Ovary (tissue), 9 donors: ENCODE measurements around the gene MYO5B. TPM values are rescaled to one million over a fixed set of nuclear protein-coding genes. Genes with fewer than 3 reads are reported as not detected.

Experiments used
- DNase-seq, 5 donors: peaks; one replicate each; pipeline ENCODE4 v3.0.0-alpha.2; 2019 to 2020
- H3K27ac ChIP-seq, 2 donors: fragments of 200-600 bp; one replicate each; pipeline versions ENCODE4 v1.5.1 to v1.8.0; 2019 to 2022
- H3K27me3 ChIP-seq: fragments of 200-600 bp; one replicate; pipeline ENCODE4 v1.8.0; 2022
- H3K36me3 ChIP-seq: fragments of 200-600 bp; sonication (generic); one replicate; pipeline ENCODE4 v1.5.1; 2019
- H3K4me1 ChIP-seq: one replicate; pipeline ENCODE4 v1.8.1; 2013; ENCODE audit warnings: mild to moderate bottlenecking, moderate library complexity; ENCODE audit not compliant: insufficient read depth
- H3K4me3 ChIP-seq: fragments of 200-600 bp; sonication (generic); one replicate; pipeline ENCODE4 v1.5.1; 2017
- H3K9me3 ChIP-seq, 2 donors: fragments of 200-600 bp in 1 of 2; sonication (generic) in 1 of 2; one replicate each; pipeline versions ENCODE4 v1.5.1 to v1.8.1; 2013 to 2019; ENCODE audit warnings: mild to moderate bottlenecking in 1 of 2, moderate library complexity in 1 of 2
- CTCF ChIP-seq, 3 donors: fragments of 450-650 bp in 2 of 3; fragments of 200-600 bp in 1 of 3; IDR thresholded peaks; one replicate each; pipeline versions ENCODE4 v1.5.1 to v1.8.0; 2016 to 2022; ENCODE audit warnings: antibody characterized with exemption in 3 of 3, mild to moderate bottlenecking in 1 of 3
- EP300 ChIP-seq: sonication (generic); formaldehyde crosslinking; IDR thresholded peaks from one replicate; pipeline ENCODE4 v1.6.1; 2017; ENCODE audit warnings: antibody characterized with exemption
- POLR2A ChIP-seq: fragments of 450-650 bp; IDR thresholded peaks from one replicate; pipeline ENCODE4 v1.6.1; 2017; ENCODE audit warnings: antibody characterized with exemption, mild to moderate bottlenecking, moderate library complexity
- WGBS, 3 donors: extraction: QIAGEN DNeasy Blood & Tissue Kit in 1 of 3; methylation state at CpG; one replicate each; pipeline versions ENCODE4 v1.1.5 to v1.1.7; 2013 to 2017; 5-methylcytosine and 5-hydroxymethylcytosine counted together
- intact Hi-C, 4 donors: fragments of 100-400 bp; cut with DNase I; formaldehyde crosslinking; loops; one replicate each; pipeline versions ENCODE4 v1.11.0 to v1.15.1; 2022 to 2023
- polyA plus RNA-seq, 2 donors: library from polyadenylated mRNA; stranded (reverse); fragments of 200-250 nt in 1 of 2; fragments of 350-450 nt in 1 of 2; fragmentation: Illumina TruSeq in 1 of 2; extraction: RNeasy Lipid Tissue Mini Kit (QIAGEN cat#74804) in 1 of 2; gene quantifications; one replicate each; pipeline ENCODE4 v1.2.3, GENCODE V29; 2013 to 2014
- total RNA-seq, 7 donors: library from RNA; depleted of rRNA in 2 of 7; stranded (reverse); fragments of >200 nt in 2 of 7; fragmentation: NEBNext Ultra II Directional in 3 of 7; extraction: Animal tissue kit (Norgen Biotek cat#: 25700) in 3 of 7; gene quantifications; one replicate each; pipeline versions ENCODE4 v1.1.0 to v1.2.4, GENCODE V29; 2016 to 2023
- donor health status: DM: no; HTN: no; CAD: no; lungs with moderate emphysema.
- donor health status: DM: no; HTN: no; CAD: no.
- donor health status: Bipolar disorder and iron deficiency.
- donor health status: DM: yes; HTN: yes; CAD: no.
- donor health status: DM: no; HTN: no; CAD: no.
- donor health status: DM: yes; HTN: yes; CAD: no.

Gene MYO5B
- total and polyA plus RNA-seq, 9 donors: 0.25 to 25.5 (median 1.5) TPM

DNA sequence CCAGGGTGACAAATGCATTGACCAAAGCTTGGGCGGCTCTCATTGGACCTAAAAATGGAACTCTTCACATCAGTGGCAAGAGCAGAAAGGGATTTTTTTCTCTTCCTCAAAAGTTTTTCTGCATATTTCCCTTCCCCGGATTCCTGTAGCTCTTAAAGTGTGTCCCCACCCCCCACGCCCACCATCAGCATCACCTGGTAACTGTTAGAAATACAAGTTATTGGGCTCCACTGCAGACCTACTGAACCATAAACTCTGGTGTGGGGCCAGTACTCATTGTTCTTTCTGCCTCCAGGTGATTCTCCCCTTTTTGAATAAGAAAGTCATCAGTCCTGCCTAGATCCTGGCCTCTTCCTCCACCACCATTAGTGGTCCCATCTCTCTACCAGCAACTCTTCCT is 1.3 kb upstream of the MYO5B start:
- no peaks in the 10 kb centered on the region for H3K9me3 ChIP-seq
- H3K4me1 ChIP-seq: peaks cover 8% of the 10 kb centered on the region
- H3K27ac ChIP-seq: no peak overlapping the region
- no peaks in the 10 kb centered on the region for H3K27me3 ChIP-seq
- TF ChIP-seq POLR2A: no peak
- no peak for TF ChIP-seq CTCF (IDR thresholded peaks at IDR 0.05)
- no peak for TF ChIP-seq EP300
- 86 to 92% (median 92%) methylated on average over 3 of the region's 3 CpGs for WGBS, 3 donors
- no peak for DNase-seq
- intact Hi-C loops: no loop called here
- H3K36me3 ChIP-seq: no peaks in the 10 kb centered on the region
- no peak overlapping the region for H3K4me3 ChIP-seq

DNA sequence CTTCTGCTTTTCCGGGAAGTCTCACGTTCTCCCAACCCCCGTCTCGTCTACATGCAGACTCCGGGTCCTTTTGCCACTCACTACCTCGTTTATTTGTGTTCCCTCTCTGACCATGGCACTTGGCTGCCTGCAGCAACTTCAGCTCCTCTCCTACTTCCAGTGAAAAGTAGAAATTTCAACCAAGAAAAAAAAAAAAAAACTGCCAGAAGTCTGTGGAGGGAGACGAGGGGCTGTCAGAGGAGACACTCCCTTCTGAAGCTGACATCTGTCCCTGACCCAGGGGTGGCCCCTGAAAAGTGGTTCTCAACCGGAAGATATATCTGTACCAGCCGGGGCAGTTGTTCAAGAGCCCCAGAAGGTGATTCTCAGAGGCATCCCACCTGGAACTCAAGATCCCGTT is 742 bp upstream of the MYO5B start:
- Histone ChIP-seq H3K9me3 (no peaks in the 10 kb centered on the region), H3K4me3 (no peak overlapping the region), H3K4me1 (peaks cover 8% of the 10 kb centered on the region), H3K27me3 (no peaks in the 10 kb centered on the region), H3K36me3 (no peaks in the 10 kb centered on the region), H3K27ac (no peak overlapping the region)
- WGBS, 3 donors: 26 to 29% (median 27%) methylated on average over 10 of the region's 10 CpGs
- no peak for TF ChIP-seq CTCF (IDR thresholded peaks at IDR 0.05)
- TF ChIP-seq EP300: no peak
- TF ChIP-seq POLR2A: no peak
- no peak for DNase-seq
- intact Hi-C loops: no loop called here

DNA sequence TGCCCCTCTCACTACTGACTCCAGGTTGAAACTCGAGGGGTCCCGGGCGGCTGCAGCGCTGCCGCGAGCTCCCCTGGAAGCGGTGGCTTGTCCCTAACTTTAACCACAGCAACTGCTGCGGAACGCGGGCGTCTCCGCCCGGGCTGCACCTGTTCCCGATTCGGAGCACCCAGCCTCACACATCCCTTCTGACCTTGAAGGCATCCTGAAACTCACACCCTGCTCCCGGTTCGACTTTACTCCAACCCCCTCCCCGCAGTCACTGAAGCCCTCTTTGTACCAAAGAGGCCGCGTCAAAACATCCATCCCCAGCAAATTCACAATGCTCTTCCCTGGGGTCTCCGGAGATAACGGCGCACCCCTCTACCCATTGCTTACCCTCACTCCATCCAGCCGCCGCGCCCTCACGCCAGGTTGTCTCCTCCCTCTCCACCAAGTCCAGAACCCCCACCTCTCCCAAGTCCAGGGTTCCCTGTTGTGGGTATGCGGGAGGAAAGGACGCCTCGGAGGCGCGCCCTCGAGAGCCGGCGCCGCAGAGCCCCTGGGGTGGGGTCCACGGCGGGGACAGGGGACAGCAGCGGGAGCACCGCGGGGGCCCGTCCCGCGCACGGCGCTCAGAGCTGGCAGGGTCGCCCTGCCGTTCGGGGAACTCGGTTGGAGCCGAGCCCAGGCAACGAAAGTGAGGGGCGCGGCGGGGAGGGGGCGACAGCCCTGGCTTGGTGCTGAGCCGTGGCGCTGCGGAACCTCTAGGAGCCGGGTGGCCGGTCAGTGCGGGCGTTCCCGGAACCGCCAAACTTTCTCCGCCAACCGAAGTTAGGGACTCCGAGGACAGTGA is 934 bp downstream of the MYO5B start:
- Histone ChIP-seq H3K27me3 (no peaks in the 10 kb centered on the region), H3K4me3 (peak overlapping the region; percentile 35), H3K27ac (no peak overlapping the region), H3K36me3 (no peaks in the 10 kb centered on the region), H3K4me1 (peaks cover 8% of the 10 kb centered on the region), H3K9me3 (no peaks in the 10 kb centered on the region)
- TF ChIP-seq CTCF (IDR thresholded peaks at IDR 0.05): no peak
- TF ChIP-seq EP300: no peak
- no peak for TF ChIP-seq POLR2A
- intact Hi-C loops: no loop called here
- peak in 1 of 5 donors; percentile 12 for DNase-seq
- 1 to 2% (median 1%) methylated on average over 53 to 68 of the region's 68 CpGs for WGBS, 3 donors

DNA sequence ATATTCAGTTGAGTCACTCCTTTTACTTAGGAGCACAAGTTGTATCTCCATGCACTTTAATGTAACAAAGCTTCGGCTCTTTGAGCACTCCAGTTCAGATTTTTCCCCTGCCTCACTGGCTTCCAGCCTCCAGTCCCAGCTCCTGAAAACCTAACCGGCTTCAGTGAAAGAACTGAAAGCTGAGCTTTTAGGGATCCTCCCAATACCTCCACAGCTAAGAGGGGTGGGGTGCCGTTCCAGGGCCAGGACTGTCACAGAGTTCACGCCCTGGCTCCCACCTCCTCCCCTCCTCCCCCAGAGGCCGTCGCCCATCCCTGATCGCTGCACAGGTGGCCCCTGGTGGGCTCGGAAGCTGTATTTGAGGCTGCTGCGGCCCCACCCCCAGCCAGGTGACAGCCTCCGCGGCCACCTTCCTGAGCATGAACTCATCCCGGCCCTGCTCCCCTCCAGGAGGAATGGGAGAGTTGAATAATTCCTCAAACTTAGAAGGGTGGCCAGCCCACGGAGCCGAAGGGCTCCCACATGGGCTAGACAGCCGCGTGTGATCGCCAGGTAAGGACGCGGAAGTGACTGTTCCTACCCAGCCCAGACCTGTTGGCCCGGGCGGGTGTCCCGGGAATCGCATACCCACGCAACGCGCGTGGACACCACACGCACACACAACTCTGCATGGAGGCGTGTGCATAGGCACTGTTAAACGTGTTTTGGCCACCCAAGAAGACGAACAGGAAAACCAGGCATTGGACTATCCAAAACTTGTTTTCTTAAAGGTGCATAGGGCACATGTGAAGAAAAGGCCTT is 1.8 kb downstream of the MYO5B start:
- WGBS, 3 donors: 2 to 5% (median 4%) methylated on average over 31 of the region's 31 CpGs
- intact Hi-C loops: no loop called here
- no peak for TF ChIP-seq EP300
- TF ChIP-seq POLR2A: no peak
- no peak for TF ChIP-seq CTCF (IDR thresholded peaks at IDR 0.05)
- H3K36me3 ChIP-seq: no peaks in the 10 kb centered on the region
- H3K27me3 ChIP-seq: no peaks in the 10 kb centered on the region
- H3K9me3 ChIP-seq: no peaks in the 10 kb centered on the region
- H3K27ac ChIP-seq: no peak overlapping the region
- H3K4me1 ChIP-seq: peaks cover 8% of the 10 kb centered on the region
- DNase-seq: no peak
- no peak overlapping the region for H3K4me3 ChIP-seq
